WTC11 (cell line): ENCODE data around the gene ZBTB24. TPM values are rescaled to one million over a fixed set of nuclear protein-coding genes. Genes with fewer than 3 reads are reported as not detected.
A peak's percentile ranks its signal among the peaks of the same experiment; 100 is the strongest.

Experiments
- ATAC-seq: fragments of 200-7000 bp; cut with Tn5 transposase; 2 replicates; pipeline ENCODE4 v1.10.0; 2021; ENCODE audit warnings: mild to moderate bottlenecking, moderate library complexity
- CTCF ChIA-PET: fragments of 300-600 bp; sonication (Branson Sonifier 250); formaldehyde crosslinking; loops from one replicate; lab custom pipeline; 2021; ENCODE audit warnings: antibody characterized with exemption; lab: Charles Lee
- POLR2A ChIA-PET: fragments of 350-600 bp; sonication (Branson Sonifier 250); formaldehyde crosslinking; loops from one replicate; lab custom pipeline; 2021; ENCODE audit warnings: antibody characterized with exemption; lab: Charles Lee
- DNase-seq: peaks from one replicate; pipeline ENCODE4 v3.0.0; 2021; ENCODE audit warnings: low spot score
- H3K27ac Mint-ChIP-seq: 2 replicates; pipeline ENCODE4 v1.8.0; 2021; ENCODE audit warnings: mixed read lengths
- H3K27me3 Mint-ChIP-seq: 2 replicates; pipeline ENCODE4 v1.8.0; 2021; ENCODE audit warnings: low read depth, mild to moderate bottlenecking, moderate library complexity, mixed read lengths
- H3K36me3 Mint-ChIP-seq: 2 replicates; pipeline ENCODE4 v1.8.0; 2021; ENCODE audit warnings: mixed read lengths
- H3K4me1 Mint-ChIP-seq: 2 replicates; pipeline ENCODE4 v1.8.0; 2022; ENCODE audit warnings: mixed read lengths
- H3K4me3 Mint-ChIP-seq: 2 replicates; pipeline ENCODE4 v1.8.0; 2021; ENCODE audit warnings: mild to moderate bottlenecking, moderate library complexity, mixed read lengths
- H3K9me3 Mint-ChIP-seq: 2 replicates; pipeline ENCODE4 v1.8.0; 2021; ENCODE audit warnings: mixed read lengths
- CREM ChIP-seq: sonication (generic); formaldehyde crosslinking; IDR thresholded peaks from 2 replicates; pipeline ENCODE4 v1.8.1; 2022; ENCODE audit warnings: mild to moderate bottlenecking, missing genetic modification reagents, moderate library complexity
- ELF4 ChIP-seq: sonication (generic); formaldehyde crosslinking; IDR thresholded peaks from 2 replicates; pipeline ENCODE4 v1.8.1; 2022; ENCODE audit warnings: low read depth, mild to moderate bottlenecking, moderate library complexity, missing genetic modification reagents
- ERG ChIP-seq: fragments of 250-450 bp; sonication (Bioruptor Pico); IDR thresholded peaks from 2 replicates; pipeline ENCODE4 v1.8.0; 2021; ENCODE audit warnings: mild to moderate bottlenecking
- FOXK1 ChIP-seq: sonication (generic); formaldehyde crosslinking; IDR thresholded peaks from 2 replicates; pipeline ENCODE4 v1.8.0; 2022; ENCODE audit warnings: mild to moderate bottlenecking, moderate library complexity, missing genetic modification reagents
- JAZF1 ChIP-seq: fragments of 250-450 bp; sonication (Bioruptor Pico); IDR thresholded peaks from 2 replicates; pipeline ENCODE4 v1.9.0; 2021; ENCODE audit warnings: moderate library complexity, mild to moderate bottlenecking, inconsistent platforms
- JUN ChIP-seq: sonication (generic); formaldehyde crosslinking; IDR thresholded peaks from 2 replicates; pipeline ENCODE4 v1.8.0; 2023; ENCODE audit warnings: mild to moderate bottlenecking, missing genetic modification reagents
- NR1H2 ChIP-seq: sonication (generic); formaldehyde crosslinking; IDR thresholded peaks from 2 replicates; pipeline ENCODE4 v1.9.0; 2021; ENCODE audit warnings: mild to moderate bottlenecking, moderate library complexity, missing genetic modification reagents
- SOX15 ChIP-seq: fragments of 250-450 bp; sonication (Bioruptor Pico); IDR thresholded peaks from 2 replicates; pipeline ENCODE4 v1.9.0; 2021; ENCODE audit warnings: mild to moderate bottlenecking
- ZNF138 ChIP-seq: sonication (generic); formaldehyde crosslinking; conservative IDR thresholded peaks from 2 replicates; pipeline ENCODE4 v1.8.1; 2022; ENCODE audit warnings: mild to moderate bottlenecking, moderate library complexity, missing genetic modification reagents
- ZNF396 ChIP-seq: fragments of 250-450 bp; sonication (Bioruptor Pico); IDR thresholded peaks from 2 replicates; pipeline ENCODE4 v1.8.0; 2021; ENCODE audit warnings: mild to moderate bottlenecking, moderate library complexity, borderline replicate concordance
- ZNF416 ChIP-seq: fragments of 250-450 bp; sonication (Bioruptor Pico); IDR thresholded peaks from 2 replicates; pipeline ENCODE4 v1.9.0; 2021; ENCODE audit warnings: mild to moderate bottlenecking, inconsistent platforms
- total RNA-seq: library from RNA; stranded (reverse); gene quantifications from 3 replicates; pipeline ENCODE4 v1.2.3, GENCODE V29; 2021
- TF ChIP-seq, protein P1 (sequence below): sonication (generic); formaldehyde crosslinking; IDR thresholded peaks from 2 replicates; pipeline ENCODE4 v1.8.1; 2022; ENCODE audit warnings: missing genetic modification reagents, borderline replicate concordance
- TF ChIP-seq, protein P2 (sequence below): sonication (generic); formaldehyde crosslinking; IDR thresholded peaks from 2 replicates; pipeline ENCODE4 v1.8.0; 2023; ENCODE audit warnings: mild to moderate bottlenecking, missing genetic modification reagents
- TF ChIP-seq, protein P3 (sequence below): sonication (generic); formaldehyde crosslinking; IDR thresholded peaks from 2 replicates; pipeline ENCODE4 v1.8.1; 2022; ENCODE audit warnings: low read depth, missing genetic modification reagents, borderline replicate concordance
- TF ChIP-seq, protein P4 (sequence below): sonication (generic); formaldehyde crosslinking; IDR thresholded peaks from 2 replicates; pipeline ENCODE4 v1.8.1; 2022; ENCODE audit warnings: mild to moderate bottlenecking, moderate library complexity, missing genetic modification reagents
- TF ChIP-seq, protein P5 (sequence below): sonication (generic); formaldehyde crosslinking; conservative IDR thresholded peaks from 2 replicates; pipeline ENCODE4 v1.8.1; 2022; ENCODE audit warnings: mild to moderate bottlenecking, missing genetic modification reagents

Gene ZBTB24
- total RNA-seq, 1 experiment from 2014 or later: 14.7 TPM

GRCh38 chr6:109484122-109484521 is 1.1 kb upstream of the ZBTB24 start:
- Mint-ChIP-seq H3K36me3 (peaks cover 23% of the 10 kb centered on the region), H3K27ac (no peak overlapping the region), H3K4me1 (peaks cover 42% of the 10 kb centered on the region), H3K9me3 (no peaks in the 10 kb centered on the region), H3K27me3 (no peaks in the 10 kb centered on the region; the same call in 1 of the 2 replicates), H3K4me3 (peak overlapping the region; percentile 71)
- ChIA-PET POLR2A (no interaction called here), CTCF (interaction anchor here (3.1 kb wide), 1 partner anchor 43 kb away, joined by 10 read pairs; the partner anchor contains the start of genes PPIL6 and SMPD2)
- ATAC-seq (no peak), DNase-seq (no peak)
- TF ChIP-seq SOX15 (CRISPR knock-in tag) (no peak), ERG (CRISPR knock-in tag) (no peak), ZNF396 (CRISPR knock-in tag) (no peak), ZNF138 (CRISPR knock-in tag) (no peak), JAZF1 (CRISPR knock-in tag) (no peak), CREM (CRISPR knock-in tag) (no peak), FOXK1 (CRISPR knock-in tag) (no peak)
- TF ChIP-seq, protein P1, sequence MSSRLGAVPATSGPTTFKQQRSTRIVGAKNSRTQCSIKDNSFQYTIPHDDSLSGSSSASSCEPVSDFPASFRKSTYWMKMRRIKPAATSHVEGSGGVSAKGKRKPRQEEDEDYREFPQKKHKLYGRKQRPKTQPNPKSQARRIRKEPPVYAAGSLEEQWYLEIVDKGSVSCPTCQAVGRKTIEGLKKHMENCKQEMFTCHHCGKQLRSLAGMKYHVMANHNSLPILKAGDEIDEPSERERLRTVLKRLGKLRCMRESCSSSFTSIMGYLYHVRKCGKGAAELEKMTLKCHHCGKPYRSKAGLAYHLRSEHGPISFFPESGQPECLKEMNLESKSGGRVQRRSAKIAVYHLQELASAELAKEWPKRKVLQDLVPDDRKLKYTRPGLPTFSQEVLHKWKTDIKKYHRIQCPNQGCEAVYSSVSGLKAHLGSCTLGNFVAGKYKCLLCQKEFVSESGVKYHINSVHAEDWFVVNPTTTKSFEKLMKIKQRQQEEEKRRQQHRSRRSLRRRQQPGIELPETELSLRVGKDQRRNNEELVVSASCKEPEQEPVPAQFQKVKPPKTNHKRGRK (CRISPR knock-in tag): no peak
- TF ChIP-seq, protein P2, sequence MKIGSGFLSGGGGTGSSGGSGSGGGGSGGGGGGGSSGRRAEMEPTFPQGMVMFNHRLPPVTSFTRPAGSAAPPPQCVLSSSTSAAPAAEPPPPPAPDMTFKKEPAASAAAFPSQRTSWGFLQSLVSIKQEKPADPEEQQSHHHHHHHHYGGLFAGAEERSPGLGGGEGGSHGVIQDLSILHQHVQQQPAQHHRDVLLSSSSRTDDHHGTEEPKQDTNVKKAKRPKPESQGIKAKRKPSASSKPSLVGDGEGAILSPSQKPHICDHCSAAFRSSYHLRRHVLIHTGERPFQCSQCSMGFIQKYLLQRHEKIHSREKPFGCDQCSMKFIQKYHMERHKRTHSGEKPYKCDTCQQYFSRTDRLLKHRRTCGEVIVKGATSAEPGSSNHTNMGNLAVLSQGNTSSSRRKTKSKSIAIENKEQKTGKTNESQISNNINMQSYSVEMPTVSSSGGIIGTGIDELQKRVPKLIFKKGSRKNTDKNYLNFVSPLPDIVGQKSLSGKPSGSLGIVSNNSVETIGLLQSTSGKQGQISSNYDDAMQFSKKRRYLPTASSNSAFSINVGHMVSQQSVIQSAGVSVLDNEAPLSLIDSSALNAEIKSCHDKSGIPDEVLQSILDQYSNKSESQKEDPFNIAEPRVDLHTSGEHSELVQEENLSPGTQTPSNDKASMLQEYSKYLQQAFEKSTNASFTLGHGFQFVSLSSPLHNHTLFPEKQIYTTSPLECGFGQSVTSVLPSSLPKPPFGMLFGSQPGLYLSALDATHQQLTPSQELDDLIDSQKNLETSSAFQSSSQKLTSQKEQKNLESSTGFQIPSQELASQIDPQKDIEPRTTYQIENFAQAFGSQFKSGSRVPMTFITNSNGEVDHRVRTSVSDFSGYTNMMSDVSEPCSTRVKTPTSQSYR (CRISPR knock-in tag): no peak
- TF ChIP-seq, protein P3, sequence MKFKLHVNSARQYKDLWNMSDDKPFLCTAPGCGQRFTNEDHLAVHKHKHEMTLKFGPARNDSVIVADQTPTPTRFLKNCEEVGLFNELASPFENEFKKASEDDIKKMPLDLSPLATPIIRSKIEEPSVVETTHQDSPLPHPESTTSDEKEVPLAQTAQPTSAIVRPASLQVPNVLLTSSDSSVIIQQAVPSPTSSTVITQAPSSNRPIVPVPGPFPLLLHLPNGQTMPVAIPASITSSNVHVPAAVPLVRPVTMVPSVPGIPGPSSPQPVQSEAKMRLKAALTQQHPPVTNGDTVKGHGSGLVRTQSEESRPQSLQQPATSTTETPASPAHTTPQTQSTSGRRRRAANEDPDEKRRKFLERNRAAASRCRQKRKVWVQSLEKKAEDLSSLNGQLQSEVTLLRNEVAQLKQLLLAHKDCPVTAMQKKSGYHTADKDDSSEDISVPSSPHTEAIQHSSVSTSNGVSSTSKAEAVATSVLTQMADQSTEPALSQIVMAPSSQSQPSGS (CRISPR knock-in tag): no peak

GRCh38 chr6:109483735-109484057 is 677 bp upstream of the ZBTB24 start:
- Mint-ChIP-seq H3K9me3 (no peaks in the 10 kb centered on the region), H3K27me3 (no peaks in the 10 kb centered on the region; the same call in 1 of the 2 replicates), H3K4me3 (peak overlapping the region; percentile 71), H3K36me3 (peaks cover 25% of the 10 kb centered on the region), H3K4me1 (peaks cover 46% of the 10 kb centered on the region), H3K27ac (no peak overlapping the region)
- ATAC-seq: no peak
- no peak for DNase-seq
- CTCF ChIA-PET: no interaction called here
- TF ChIP-seq ZNF138 (CRISPR knock-in tag): no peak
- TF ChIP-seq, protein P4, sequence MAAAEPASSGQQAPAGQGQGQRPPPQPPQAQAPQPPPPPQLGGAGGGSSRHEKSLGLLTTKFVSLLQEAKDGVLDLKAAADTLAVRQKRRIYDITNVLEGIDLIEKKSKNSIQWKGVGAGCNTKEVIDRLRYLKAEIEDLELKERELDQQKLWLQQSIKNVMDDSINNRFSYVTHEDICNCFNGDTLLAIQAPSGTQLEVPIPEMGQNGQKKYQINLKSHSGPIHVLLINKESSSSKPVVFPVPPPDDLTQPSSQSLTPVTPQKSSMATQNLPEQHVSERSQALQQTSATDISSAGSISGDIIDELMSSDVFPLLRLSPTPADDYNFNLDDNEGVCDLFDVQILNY: no peak
- TF ChIP-seq, protein P5, sequence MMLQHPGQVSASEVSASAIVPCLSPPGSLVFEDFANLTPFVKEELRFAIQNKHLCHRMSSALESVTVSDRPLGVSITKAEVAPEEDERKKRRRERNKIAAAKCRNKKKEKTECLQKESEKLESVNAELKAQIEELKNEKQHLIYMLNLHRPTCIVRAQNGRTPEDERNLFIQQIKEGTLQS (CRISPR knock-in tag): no peak
- TF ChIP-seq ELF4 (CRISPR knock-in tag): no peak
- TF ChIP-seq JUN (CRISPR knock-in tag): no peak
- TF ChIP-seq NR1H2 (CRISPR knock-in tag): no peak
- no peak for TF ChIP-seq ZNF416 (CRISPR knock-in tag)
- POLR2A ChIA-PET: no interaction called here
